HepG2 (cell line): ENCODE measurements around the gene KCND3. TPM values are rescaled to one million over a fixed set of nuclear protein-coding genes. Genes with fewer than 3 reads are reported as not detected.

Source experiments
- ATAC-seq: fragments of 200-7000 bp; cut with Tn5 transposase; 3 replicates; pipeline ENCODE4 v1.9.1; 2020; ENCODE audit warnings: mild to moderate bottlenecking, moderate library complexity
- BruUV-seq: library from RNA; stranded (reverse); fragments of 400-500 nt; replicated peaks from 2 replicates; lab custom pipeline; 2021; lab: Mats Ljungman, UMichigan
- CTCF ChIA-PET: fragments of 300-600 bp; formaldehyde crosslinking; extraction: SDS; loops from one replicate; lab custom pipeline; 2021; ENCODE audit warnings: low total read pairs, inconsistent platforms, low intra/inter-chr PET ratio; lab: Yijun Ruan, JAX
- POLR2A ChIA-PET: fragments of 350-600 bp; sonication (Branson Sonifier 250); formaldehyde crosslinking; loops from one replicate; lab custom pipeline; 2020; ENCODE audit warnings: antibody characterized with exemption, inconsistent platforms; lab: Yijun Ruan, JAX
- DNase-seq: peaks from one replicate; pipeline ENCODE4 v3.0.0-alpha.2; 2015; ENCODE audit warnings: low spot score
- FAIRE-seq: peaks from 3 replicates; lab custom pipeline; 2011; peaks lifted over from hg19 to GRCh38; lab: Jason Lieb, UNC
- H2AFZ ChIP-seq: one replicate; pipeline ENCODE4 v1.6.1; 2011; ENCODE audit warnings: low read length, inconsistent platforms
- H3K27ac ChIP-seq: fragments of 300-600 bp; 3 replicates; pipeline ENCODE4 v1.8.0; 2011; ENCODE audit warnings: mixed run types, mild to moderate bottlenecking, mixed read lengths, low read length, inconsistent platforms; ENCODE audit not compliant: insufficient read depth; ENCODE audit errors: extremely low read length
- H3K27me3 ChIP-seq, 2 experiments: fragments of 200-600 bp in 1 of 2; 2 replicates in 1 of 2; 3 replicates in 1 of 2; pipeline versions ENCODE4 v1.6.0 to v1.8.0; 2011; ENCODE audit warnings: low read length in 2 of 2, mild to moderate bottlenecking in 2 of 2, moderate library complexity in 2 of 2, inconsistent platforms in 1 of 2; ENCODE audit not compliant: insufficient read depth in 2 of 2, control insufficient read depth in 1 of 2
- H3K36me3 ChIP-seq, 2 experiments: fragments of 200-600 bp in 1 of 2; replicated peaks in 1 of 2; 2 replicates in 1 of 2; 3 replicates in 1 of 2; pipeline versions ENCODE4 v1.5.1 to v1.8.0; 2011; ENCODE audit warnings: low read length in 2 of 2, inconsistent platforms in 1 of 2; ENCODE audit not compliant: insufficient read depth in 2 of 2, control insufficient read depth in 1 of 2
- H3K4me1 ChIP-seq: 2 replicates; pipeline ENCODE4 v1.5.1; 2012; ENCODE audit warnings: low read length, inconsistent platforms; ENCODE audit not compliant: insufficient read depth
- H3K4me2 ChIP-seq: 2 replicates; pipeline ENCODE4 v1.6.0; 2011; ENCODE audit warnings: low read depth, low read length, inconsistent platforms
- H3K4me3 ChIP-seq, 3 experiments: fragments of 200-600 bp in 1 of 3; sonication (generic), shearing (Covaris generic) in 1 of 3; replicated peaks in 1 of 3; 2 replicates each; pipeline ENCODE4 v1.5.1; 2011 to 2016; ENCODE audit warnings: low read length in 3 of 3, inconsistent platforms in 2 of 3, low read depth in 2 of 3, mild to moderate bottlenecking in 2 of 3, control low read depth in 1 of 3, mixed read lengths in 1 of 3; ENCODE audit not compliant: insufficient read depth in 1 of 3
- H3K79me2 ChIP-seq: one replicate; pipeline ENCODE4 v1.6.1; 2011; ENCODE audit warnings: low read length, inconsistent platforms; ENCODE audit not compliant: insufficient read depth
- H3K9ac ChIP-seq: 2 replicates; pipeline ENCODE4 v1.6.0; 2011; ENCODE audit warnings: mild to moderate bottlenecking, low read depth, low read length, inconsistent platforms; ENCODE audit not compliant: insufficient read depth
- H3K9me3 ChIP-seq: 2 replicates; pipeline ENCODE4 v1.5.1; 2012; ENCODE audit warnings: mild to moderate bottlenecking, low read length
- H4K20me1 ChIP-seq: 2 replicates; pipeline ENCODE4 v1.6.0; 2011; ENCODE audit warnings: inconsistent platforms, mild to moderate bottlenecking, low read length, moderate library complexity; ENCODE audit not compliant: insufficient read depth
- ARNT ChIP-seq: fragments of 450-650 bp; IDR thresholded peaks from 2 replicates; pipeline ENCODE4 v1.6.1; 2017
- CENPT ChIP-seq: sonication (generic); formaldehyde crosslinking; IDR thresholded peaks from 2 replicates; pipeline ENCODE4 v1.8.0; 2022; ENCODE audit warnings: low read depth, mild to moderate bottlenecking, moderate library complexity, missing genetic modification reagents
- HMG20A ChIP-seq: IDR thresholded peaks from 2 replicates; pipeline ENCODE4 v1.6.1; 2016; ENCODE audit warnings: borderline replicate concordance
- MAZ ChIP-seq, 2 experiments: sonication (generic) in 1 of 2; formaldehyde crosslinking in 1 of 2; IDR thresholded peaks; 2 replicates each; pipeline versions ENCODE4 v1.5.0 to v1.6.1; 2012 to 2020; ENCODE audit warnings: low read depth in 2 of 2, mild to moderate bottlenecking in 2 of 2, borderline replicate concordance in 1 of 2, improper control_type of control experiment in 1 of 2, low read length in 1 of 2, missing genetic modification reagents in 1 of 2, moderate library complexity in 1 of 2
- NBN ChIP-seq: fragments of 450-650 bp; conservative IDR thresholded peaks from 2 replicates; pipeline ENCODE4 v1.6.1; 2017
- PLRG1 ChIP-seq: fragments of 450-650 bp; conservative IDR thresholded peaks from 2 replicates; pipeline ENCODE4 v1.6.1; 2016
- SATB2 ChIP-seq: sonication (generic); formaldehyde crosslinking; IDR thresholded peaks from 2 replicates; pipeline ENCODE4 v1.5.0; 2020; ENCODE audit warnings: missing genetic modification reagents
- SP5 ChIP-seq: IDR thresholded peaks from 2 replicates; pipeline ENCODE4 v1.6.1; 2016; ENCODE audit warnings: low read depth, borderline replicate concordance
- ZNF225 ChIP-seq: sonication (generic); formaldehyde crosslinking; IDR thresholded peaks from 2 replicates; pipeline ENCODE4 v1.4.0; 2020; ENCODE audit warnings: mild to moderate bottlenecking, missing genetic modification reagents
- ZNF878 ChIP-seq: sonication (generic); formaldehyde crosslinking; IDR thresholded peaks from 2 replicates; pipeline ENCODE4 v1.8.1; 2023; ENCODE audit warnings: mild to moderate bottlenecking, missing genetic modification reagents, moderate library complexity
- WGBS: methylation state at CpG from one replicate; pipeline ENCODE4 v1.1.6; 2017; ENCODE audit warnings: low lambda C conversion rate; 5-methylcytosine and 5-hydroxymethylcytosine counted together
- in situ Hi-C: cut with HindIII; loops from 2 replicates; pipeline ENCODE4 v1.10.0; 2017; ENCODE audit warnings: low pct_unique_long_range_greater_than_20kb; ENCODE audit not compliant: extremely low pct_ligation_motif_present
- intact Hi-C: fragments of 100-400 bp; cut with micrococcal nuclease; formaldehyde crosslinking; loops from one replicate; pipeline ENCODE4 v1.10.0; 2022; ENCODE audit not compliant: unreplicated experiment
- polyA plus RNA-seq, 8 experiments: library from polyadenylated mRNA; depleted of rRNA in 3 of 8; stranded (reverse) in 7 of 8; unstranded in 1 of 8; fragments of >200 nt; fragmentation: Illumina TruSeq in 4 of 8; extraction: Trizol in 4 of 8; gene quantifications; 2 replicates each; pipeline versions ENCODE4 v1.2.1 to v1.2.3, GENCODE V29; 2011 to 2016; ENCODE audit warnings: low read depth in 4 of 8, missing spikeins in 1 of 8, mixed read lengths in 1 of 8; ENCODE audit not compliant: insufficient read depth in 1 of 8
- total RNA-seq, 5 experiments: library from RNA; depleted of rRNA; stranded (reverse); fragments of >200 nt; fragmentation: Illumina TruSeq; extraction: Trizol; gene quantifications; 2 replicates each; pipeline ENCODE4 v1.2.3, GENCODE V29; 2016; ENCODE audit warnings: low read depth in 1 of 5
- TF ChIP-seq, protein P1 (sequence below): sonication (generic); formaldehyde crosslinking; IDR thresholded peaks from 2 replicates; pipeline ENCODE4 v1.4.0; 2020; ENCODE audit warnings: mild to moderate bottlenecking, missing genetic modification reagents
- TF ChIP-seq, protein P2 (sequence below): sonication (generic); formaldehyde crosslinking; IDR thresholded peaks from 2 replicates; pipeline ENCODE4 v1.4.0; 2020; ENCODE audit warnings: missing genetic modification reagents
- TF ChIP-seq, protein P3 (sequence below): sonication (generic); formaldehyde crosslinking; IDR thresholded peaks from 2 replicates; pipeline ENCODE4 v1.5.0; 2020; ENCODE audit warnings: mild to moderate bottlenecking, missing genetic modification reagents, moderate library complexity

The KCND3 gene
- total and polyA plus RNA-seq, 2 of the 13 experiments (the other 11 are each of a cell fraction or from before 2014, with no cell fraction given) = 0.04 TPM; not detected in 1

DNA sequence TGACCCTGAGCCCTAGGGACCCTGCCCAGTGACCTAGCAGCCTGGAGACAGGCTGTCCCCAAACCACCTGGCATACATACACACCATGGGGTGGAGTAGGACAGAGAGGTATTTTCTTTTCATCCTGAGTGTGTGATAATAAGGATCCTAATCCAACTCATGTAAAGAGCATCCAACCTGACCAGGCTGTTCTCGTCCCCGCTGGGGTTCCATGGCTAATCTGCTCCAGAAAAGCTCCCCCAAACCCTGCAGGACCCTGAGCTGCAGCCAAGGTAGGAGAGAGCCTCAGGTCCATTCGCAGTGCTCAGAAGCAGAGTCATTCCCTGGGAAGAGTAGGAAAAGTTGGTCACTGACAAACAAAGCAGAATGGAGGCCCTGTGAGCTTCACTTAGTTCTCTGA, 31.4 kb downstream of the KCND3 start:
- DNase-seq = no peak
- Histone ChIP-seq H3K36me3 (no peaks in the 10 kb centered on the region), H3K27me3 (0 out of 5 replicates have a peak, but pooled peaks cover 0 to 8% of the 10 kb centered on the region in 2 experiments), H3K9ac (no peak overlapping the region), H3K4me3 (no peak overlapping the region), H3K4me2 (no peak overlapping the region), H2AFZ (no peak overlapping the region), H3K4me1 (no peaks in the 10 kb centered on the region), H3K79me2 (no peaks in the 10 kb centered on the region), H4K20me1 (no peaks in the 10 kb centered on the region), H3K27ac (no peak overlapping the region), H3K9me3 (no peaks in the 10 kb centered on the region)
- TF ChIP-seq MAZ (IDR thresholded peaks at IDR 0.05; ENCODE audit: borderline replicate concordance, low read depth, low read length) = no peak
- TF ChIP-seq MAZ (CRISPR knock-in tag; IDR thresholded peaks at IDR 0.05; ENCODE audit: low read depth) = no peak
- TF ChIP-seq, protein P1, sequence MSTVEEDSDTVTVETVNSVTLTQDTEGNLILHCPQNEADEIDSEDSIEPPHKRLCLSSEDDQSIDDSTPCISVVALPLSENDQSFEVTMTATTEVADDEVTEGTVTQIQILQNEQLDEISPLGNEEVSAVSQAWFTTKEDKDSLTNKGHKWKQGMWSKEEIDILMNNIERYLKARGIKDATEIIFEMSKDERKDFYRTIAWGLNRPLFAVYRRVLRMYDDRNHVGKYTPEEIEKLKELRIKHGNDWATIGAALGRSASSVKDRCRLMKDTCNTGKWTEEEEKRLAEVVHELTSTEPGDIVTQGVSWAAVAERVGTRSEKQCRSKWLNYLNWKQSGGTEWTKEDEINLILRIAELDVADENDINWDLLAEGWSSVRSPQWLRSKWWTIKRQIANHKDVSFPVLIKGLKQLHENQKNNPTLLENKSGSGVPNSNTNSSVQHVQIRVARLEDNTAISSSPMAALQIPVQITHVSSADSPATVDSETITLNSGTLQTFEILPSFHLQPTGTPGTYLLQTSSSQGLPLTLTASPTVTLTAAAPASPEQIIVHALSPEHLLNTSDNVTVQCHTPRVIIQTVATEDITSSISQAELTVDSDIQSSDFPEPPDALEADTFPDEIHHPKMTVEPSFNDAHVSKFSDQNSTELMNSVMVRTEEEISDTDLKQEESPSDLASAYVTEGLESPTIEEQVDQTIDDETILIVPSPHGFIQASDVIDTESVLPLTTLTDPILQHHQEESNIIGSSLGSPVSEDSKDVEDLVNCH = no peak
- no peak for TF ChIP-seq SATB2
- TF ChIP-seq NBN = no peak
- no peak for TF ChIP-seq ZNF225 (CRISPR knock-in tag)
- TF ChIP-seq PLRG1 = no peak
- TF ChIP-seq ARNT = no peak
- TF ChIP-seq, protein P2, sequence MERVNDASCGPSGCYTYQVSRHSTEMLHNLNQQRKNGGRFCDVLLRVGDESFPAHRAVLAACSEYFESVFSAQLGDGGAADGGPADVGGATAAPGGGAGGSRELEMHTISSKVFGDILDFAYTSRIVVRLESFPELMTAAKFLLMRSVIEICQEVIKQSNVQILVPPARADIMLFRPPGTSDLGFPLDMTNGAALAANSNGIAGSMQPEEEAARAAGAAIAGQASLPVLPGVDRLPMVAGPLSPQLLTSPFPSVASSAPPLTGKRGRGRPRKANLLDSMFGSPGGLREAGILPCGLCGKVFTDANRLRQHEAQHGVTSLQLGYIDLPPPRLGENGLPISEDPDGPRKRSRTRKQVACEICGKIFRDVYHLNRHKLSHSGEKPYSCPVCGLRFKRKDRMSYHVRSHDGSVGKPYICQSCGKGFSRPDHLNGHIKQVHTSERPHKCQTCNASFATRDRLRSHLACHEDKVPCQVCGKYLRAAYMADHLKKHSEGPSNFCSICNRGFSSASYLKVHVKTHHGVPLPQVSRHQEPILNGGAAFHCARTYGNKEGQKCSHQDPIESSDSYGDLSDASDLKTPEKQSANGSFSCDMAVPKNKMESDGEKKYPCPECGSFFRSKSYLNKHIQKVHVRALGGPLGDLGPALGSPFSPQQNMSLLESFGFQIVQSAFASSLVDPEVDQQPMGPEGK (CRISPR knock-in tag) = no peak
- no peak for TF ChIP-seq SP5 (CRISPR knock-in tag)
- TF ChIP-seq CENPT = no peak
- TF ChIP-seq ZNF878 = no peak
- no peak for TF ChIP-seq HMG20A (CRISPR knock-in tag)
- TF ChIP-seq, protein P3, sequence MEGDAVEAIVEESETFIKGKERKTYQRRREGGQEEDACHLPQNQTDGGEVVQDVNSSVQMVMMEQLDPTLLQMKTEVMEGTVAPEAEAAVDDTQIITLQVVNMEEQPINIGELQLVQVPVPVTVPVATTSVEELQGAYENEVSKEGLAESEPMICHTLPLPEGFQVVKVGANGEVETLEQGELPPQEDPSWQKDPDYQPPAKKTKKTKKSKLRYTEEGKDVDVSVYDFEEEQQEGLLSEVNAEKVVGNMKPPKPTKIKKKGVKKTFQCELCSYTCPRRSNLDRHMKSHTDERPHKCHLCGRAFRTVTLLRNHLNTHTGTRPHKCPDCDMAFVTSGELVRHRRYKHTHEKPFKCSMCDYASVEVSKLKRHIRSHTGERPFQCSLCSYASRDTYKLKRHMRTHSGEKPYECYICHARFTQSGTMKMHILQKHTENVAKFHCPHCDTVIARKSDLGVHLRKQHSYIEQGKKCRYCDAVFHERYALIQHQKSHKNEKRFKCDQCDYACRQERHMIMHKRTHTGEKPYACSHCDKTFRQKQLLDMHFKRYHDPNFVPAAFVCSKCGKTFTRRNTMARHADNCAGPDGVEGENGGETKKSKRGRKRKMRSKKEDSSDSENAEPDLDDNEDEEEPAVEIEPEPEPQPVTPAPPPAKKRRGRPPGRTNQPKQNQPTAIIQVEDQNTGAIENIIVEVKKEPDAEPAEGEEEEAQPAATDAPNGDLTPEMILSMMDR (CRISPR knock-in tag) = no peak
- no peak for FAIRE-seq
- ChIA-PET POLR2A (no interaction called here), CTCF (no interaction called here)
- BruUV-seq = no TSS peak
- intact Hi-C loops (no loop called here), in situ Hi-C loops (no loop called here)
- ATAC-seq = no peak
- 0% methylated on average over 3 of the region's 3 CpGs for WGBS
